DND-41 (cell line): ENCODE measurements around the gene ACADS.

Source experiments
- CTCF ChIP-seq: IDR thresholded peaks from 2 replicates; pipeline ENCODE4 v1.5.1; 2012; ENCODE audit warnings: borderline replicate concordance, low read length, moderate library complexity, mild to moderate bottlenecking; ENCODE audit not compliant: poor library complexity, severe bottlenecking; ENCODE audit errors: extremely low read depth
- EZH2 ChIP-seq: IDR thresholded peaks from 3 replicates; pipeline ENCODE4 v1.6.1; 2012; ENCODE audit warnings: borderline replicate concordance, low read depth, mild to moderate bottlenecking, moderate library complexity, low read length, inconsistent platforms; ENCODE audit not compliant: severe bottlenecking

- TF ChIP-seq CTCF, result no peak
- no peak for TF ChIP-seq EZH2
Observed at GRCh38 chr12:120690083-120690450, 35.6 kb upstream of the ACADS start.
